ENCODE measurements around the gene YTHDF1.

The YTHDF1 gene

DNA sequence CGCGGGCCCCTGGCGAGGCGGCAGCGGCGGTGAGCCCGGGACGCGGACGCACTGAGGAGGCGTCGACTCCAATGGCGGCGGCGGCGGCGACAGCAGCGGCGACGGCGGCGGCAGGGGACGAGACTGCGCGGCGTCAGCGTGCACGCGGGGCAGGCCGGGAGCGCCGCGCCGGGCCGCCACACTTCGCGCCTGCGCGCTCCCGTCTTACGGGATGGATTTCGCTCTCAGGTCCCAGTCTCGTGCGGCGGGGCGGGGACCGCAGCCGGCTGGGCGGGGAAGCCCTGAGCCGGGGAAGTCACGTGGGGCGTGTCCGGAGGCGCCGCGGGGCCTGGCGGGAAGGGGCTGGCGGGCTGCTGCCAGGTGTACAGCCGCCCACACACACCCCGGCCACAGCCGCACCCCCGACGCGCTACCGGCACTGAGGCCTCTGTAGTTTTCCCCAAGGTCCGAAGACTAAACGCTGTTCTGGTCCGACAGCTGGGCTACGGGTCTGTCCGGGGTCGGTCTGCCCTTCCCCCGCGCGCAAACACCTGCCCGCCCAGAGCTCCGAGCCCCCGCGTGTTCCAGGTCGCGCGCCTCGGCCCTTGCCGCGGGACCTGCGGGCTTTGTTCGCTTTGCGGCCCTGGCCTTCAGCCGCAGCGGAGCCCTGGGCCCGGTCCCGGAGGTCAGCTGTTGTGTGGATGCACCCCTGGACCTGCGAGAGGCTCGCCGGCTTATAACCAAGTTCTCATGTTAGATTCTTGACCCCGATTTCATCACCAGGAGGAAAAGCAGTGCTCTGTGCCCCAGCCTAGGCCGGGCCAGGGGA lies at the start of gene YTHDF1:
Gene YTHDF1 (minus strand): TSS at position 91 of the 808 bp plus-strand sequence. CDS start 239 bp downstream, outside the sequence.
- TF ChIP-seq, protein P1, sequence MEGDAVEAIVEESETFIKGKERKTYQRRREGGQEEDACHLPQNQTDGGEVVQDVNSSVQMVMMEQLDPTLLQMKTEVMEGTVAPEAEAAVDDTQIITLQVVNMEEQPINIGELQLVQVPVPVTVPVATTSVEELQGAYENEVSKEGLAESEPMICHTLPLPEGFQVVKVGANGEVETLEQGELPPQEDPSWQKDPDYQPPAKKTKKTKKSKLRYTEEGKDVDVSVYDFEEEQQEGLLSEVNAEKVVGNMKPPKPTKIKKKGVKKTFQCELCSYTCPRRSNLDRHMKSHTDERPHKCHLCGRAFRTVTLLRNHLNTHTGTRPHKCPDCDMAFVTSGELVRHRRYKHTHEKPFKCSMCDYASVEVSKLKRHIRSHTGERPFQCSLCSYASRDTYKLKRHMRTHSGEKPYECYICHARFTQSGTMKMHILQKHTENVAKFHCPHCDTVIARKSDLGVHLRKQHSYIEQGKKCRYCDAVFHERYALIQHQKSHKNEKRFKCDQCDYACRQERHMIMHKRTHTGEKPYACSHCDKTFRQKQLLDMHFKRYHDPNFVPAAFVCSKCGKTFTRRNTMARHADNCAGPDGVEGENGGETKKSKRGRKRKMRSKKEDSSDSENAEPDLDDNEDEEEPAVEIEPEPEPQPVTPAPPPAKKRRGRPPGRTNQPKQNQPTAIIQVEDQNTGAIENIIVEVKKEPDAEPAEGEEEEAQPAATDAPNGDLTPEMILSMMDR (IDR thresholded peaks at IDR 0.05; ENCODE audit: insufficient read depth, low read depth, low read length, missing control alignments) = no peak
- DNase-seq (ENCODE audit: low read depth) = peak; percentile 95
- H3K4me3 ChIP-seq (ENCODE audit: low read length) = peak within 1 kb of the TSS; percentile 77

DNA sequence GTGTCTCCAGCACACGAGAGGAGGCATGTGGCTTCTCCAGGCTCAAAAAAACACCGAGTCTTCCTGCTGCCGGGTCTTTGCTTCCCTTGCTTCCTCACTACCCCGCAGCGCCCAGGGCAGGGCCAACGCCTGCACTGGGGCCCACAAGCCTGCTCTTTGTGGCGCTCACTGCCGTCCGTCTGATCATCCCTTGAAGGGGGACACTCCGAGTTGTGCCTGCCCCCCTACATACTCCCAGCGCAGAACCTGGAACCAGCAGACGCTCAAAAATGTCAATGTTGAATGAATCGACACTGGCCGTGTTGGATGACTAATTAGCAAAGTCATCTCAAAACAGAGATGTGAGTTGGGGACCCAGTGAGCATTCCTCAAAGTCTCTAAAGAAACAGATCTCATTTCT lies 48.6 kb upstream of the YTHDF1 start:
- DNase-seq (ENCODE audit: low read depth) = peak; percentile 9
- TF ChIP-seq, protein P1 (IDR thresholded peaks at IDR 0.05; ENCODE audit: insufficient read depth, low read depth, low read length, missing control alignments) = no peak

DNA sequence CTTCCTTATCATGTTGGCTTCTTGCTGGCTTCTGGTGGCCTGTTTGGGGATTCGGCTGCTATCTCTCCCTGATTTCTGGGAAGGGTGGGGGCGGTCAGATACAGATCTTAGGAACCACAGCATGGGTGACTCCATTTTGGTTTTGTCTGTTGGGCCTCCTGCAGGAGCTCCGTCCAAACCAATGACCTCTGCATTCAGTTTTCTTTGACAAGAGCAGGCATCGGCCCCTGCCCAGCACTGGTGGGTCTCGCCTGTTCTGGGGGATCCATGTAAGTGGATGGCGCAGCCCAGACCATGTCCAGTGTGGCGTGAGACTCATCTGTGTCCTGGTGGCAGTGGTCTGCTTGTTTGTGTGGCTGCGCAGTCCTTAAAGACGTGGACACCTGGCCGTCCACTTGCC lies 48.1 kb upstream of the YTHDF1 start:
- TF ChIP-seq, protein P1 (IDR thresholded peaks at IDR 0.05; ENCODE audit: insufficient read depth, low read depth, low read length, missing control alignments) = no peak
- no peak for DNase-seq (ENCODE audit: low read depth)
- H3K4me3 ChIP-seq (ENCODE audit: low read length) = no peak overlapping the region

More for the DNA sequence above, 48.6 kb upstream of the YTHDF1 start:
- H3K4me3 ChIP-seq (ENCODE audit: low read length) = no peak overlapping the region

DNA sequence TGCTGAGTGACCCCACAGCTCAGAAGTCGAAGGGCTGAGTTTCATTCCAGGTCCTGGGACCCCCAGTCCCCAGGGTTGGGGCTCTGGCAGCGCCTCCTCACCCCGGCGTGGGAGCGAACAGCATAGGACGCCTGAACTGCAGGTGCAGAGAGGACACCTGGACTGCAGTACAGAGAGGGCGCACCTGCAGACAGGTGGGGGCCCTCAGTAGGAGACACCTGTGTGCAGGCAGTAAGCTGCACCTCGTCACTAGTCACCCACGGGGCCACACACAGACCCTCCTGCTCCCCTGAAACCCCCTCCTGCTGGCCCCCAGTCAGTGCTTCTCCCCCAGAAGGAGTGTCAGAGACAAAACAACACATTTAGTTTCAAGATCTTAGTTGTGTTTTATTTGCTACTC lies 46.9 kb upstream of the YTHDF1 start:
- no peak for DNase-seq (ENCODE audit: low read depth)
- TF ChIP-seq, protein P1 (IDR thresholded peaks at IDR 0.05; ENCODE audit: insufficient read depth, low read depth, low read length, missing control alignments) = no peak
- no peak overlapping the region for H3K4me3 ChIP-seq (ENCODE audit: low read length)

DNA sequence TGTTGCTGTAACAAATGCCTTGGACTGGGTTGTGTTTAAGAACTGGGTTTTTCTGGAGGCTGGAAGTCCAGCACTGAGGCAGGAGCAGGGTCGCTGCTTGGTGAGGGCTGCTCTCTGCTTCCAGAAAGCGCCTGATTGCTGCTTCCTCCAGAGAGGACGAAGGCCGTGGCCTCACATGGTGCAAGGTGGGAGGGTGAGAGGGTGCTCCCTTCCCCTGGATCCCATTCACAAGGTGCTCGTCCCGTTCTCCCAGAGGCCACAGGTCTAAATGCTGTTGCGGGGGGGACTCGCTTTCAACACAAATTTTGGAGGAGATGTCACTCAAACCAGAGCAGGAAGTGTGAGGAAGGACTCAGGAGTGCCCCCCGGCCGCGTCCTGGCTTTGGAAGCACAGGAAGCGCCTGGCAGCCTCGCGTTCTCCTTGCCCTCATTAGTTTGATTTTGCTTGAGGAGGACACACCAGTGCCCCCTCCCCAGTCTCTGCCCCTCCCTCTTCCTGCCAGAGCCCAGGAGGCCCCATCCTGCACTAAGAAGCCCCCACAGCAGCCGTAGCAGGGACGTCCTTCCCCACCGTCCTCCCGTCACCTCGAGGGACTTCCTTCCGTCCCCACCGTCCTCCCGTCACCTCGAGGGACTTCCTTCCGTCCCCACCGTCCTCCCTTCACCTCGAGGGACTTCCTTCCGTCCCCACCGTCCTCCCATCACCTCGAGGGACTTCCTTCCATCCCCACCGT lies 46.0 kb upstream of the YTHDF1 start:
- TF ChIP-seq, protein P1 (IDR thresholded peaks at IDR 0.05; ENCODE audit: insufficient read depth, low read depth, low read length, missing control alignments) = no peak
- H3K4me3 ChIP-seq (ENCODE audit: low read length) = no peak overlapping the region
- no peak for DNase-seq (ENCODE audit: low read depth)

DNA sequence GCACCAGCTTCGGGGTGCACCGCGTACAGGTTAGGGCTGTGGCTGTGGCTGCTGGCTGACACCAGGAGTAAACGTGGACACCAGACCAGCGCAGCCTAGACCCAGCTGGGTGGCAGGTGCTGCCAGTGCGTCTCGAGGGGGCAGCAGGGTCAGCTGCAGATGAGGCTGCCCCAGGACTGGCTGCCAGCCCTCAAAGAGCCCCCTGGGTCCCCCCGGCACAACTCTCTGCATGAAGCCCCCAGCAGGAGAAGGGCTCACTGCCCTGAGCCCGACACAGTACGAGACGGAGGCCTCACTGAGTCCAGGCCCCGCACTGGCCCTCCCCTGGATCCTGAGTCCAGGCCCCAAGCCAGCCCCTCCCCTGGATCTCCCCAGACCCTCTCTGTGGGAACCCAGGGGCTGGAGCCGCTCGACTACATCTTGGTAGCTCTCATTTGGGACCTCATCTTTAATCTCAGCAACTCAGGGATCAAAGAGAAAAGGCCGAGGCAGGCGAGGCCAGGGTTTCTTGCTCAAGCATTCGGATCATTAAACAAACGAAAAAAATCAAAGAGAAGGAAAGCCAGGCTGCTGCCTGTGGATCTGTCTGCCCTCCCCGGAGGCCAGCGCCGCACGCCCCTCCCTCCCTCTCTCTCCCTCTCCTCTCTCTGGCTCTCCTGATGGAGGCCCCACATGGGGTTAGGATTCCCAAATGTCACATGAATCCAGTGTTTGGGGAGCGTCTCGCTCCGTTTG lies 45.3 kb upstream of the YTHDF1 start:
- DNase-seq (ENCODE audit: low read depth) = no peak
- TF ChIP-seq, protein P1 (IDR thresholded peaks at IDR 0.05; ENCODE audit: insufficient read depth, low read depth, low read length, missing control alignments) = no peak
- no peak overlapping the region for H3K4me3 ChIP-seq (ENCODE audit: low read length)

All from epithelial cell of esophagus (primary cell).